SK-N-SH treated with all-trans-retinoic acid at 6 μM for 48 hours (cell line): ENCODE results near the gene CDK5RAP3.

Experiments used
- ARNTL ChIP-seq: fragments of 450-650 bp; formaldehyde crosslinking; IDR thresholded peaks from 2 replicates; pipeline ENCODE4 v1.5.0; 2020; ENCODE audit warnings: low read depth, mild to moderate bottlenecking, moderate library complexity, borderline replicate concordance
- BACH2 ChIP-seq: fragments of 250-450 bp; sonication (Bioruptor Pico); IDR thresholded peaks from 2 replicates; pipeline ENCODE4 v1.9.0; 2021; ENCODE audit warnings: mild to moderate bottlenecking, borderline replicate concordance
- RARB ChIP-seq: fragments of 250-450 bp; sonication (Bioruptor Pico); IDR thresholded peaks from 2 replicates; pipeline ENCODE4 v1.8.0; 2021; ENCODE audit warnings: mild to moderate bottlenecking, moderate library complexity
- TCF4 ChIP-seq: fragments of 250-450 bp; sonication (Bioruptor Pico); IDR thresholded peaks from 2 replicates; pipeline ENCODE4 v1.8.0; 2021; ENCODE audit warnings: mild to moderate bottlenecking, moderate library complexity, borderline replicate concordance
- ZC3H10 ChIP-seq: fragments of 250-450 bp; sonication (Bioruptor Pico); IDR thresholded peaks from 2 replicates; pipeline ENCODE4 v1.5.1; 2021; ENCODE audit warnings: mild to moderate bottlenecking, moderate library complexity
- TF ChIP-seq, protein P1 (sequence below): fragments of 250-450 bp; sonication (Bioruptor Pico); IDR thresholded peaks from 2 replicates; pipeline ENCODE4 v1.5.1; 2020; ENCODE audit warnings: low read depth, mild to moderate bottlenecking, moderate library complexity

DNA sequence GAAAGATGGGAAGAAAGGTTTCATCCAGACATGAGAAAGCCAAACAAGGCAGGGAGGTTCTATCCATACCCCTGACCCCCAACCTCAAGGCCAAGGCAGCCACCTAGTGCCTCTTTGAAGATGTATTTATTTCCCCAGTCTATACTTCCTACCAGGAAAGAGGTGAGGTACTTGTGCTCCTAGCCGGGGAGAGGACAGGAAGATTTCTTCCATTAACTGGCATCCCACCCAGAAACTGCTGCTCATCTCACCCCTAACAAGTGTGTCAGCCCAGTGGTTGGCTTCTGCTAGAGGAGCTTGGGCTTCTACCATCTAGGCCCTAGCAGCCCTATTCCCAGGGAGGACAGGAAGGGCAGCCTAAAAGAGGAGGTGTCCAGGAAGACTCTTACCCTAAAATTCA is 57.8 kb downstream of the CDK5RAP3 start:
- TF ChIP-seq RARB (CRISPR knock-in tag): no peak
- no peak for TF ChIP-seq ZC3H10 (CRISPR knock-in tag)
- TF ChIP-seq TCF4 (CRISPR knock-in tag): no peak
- TF ChIP-seq, protein P1, sequence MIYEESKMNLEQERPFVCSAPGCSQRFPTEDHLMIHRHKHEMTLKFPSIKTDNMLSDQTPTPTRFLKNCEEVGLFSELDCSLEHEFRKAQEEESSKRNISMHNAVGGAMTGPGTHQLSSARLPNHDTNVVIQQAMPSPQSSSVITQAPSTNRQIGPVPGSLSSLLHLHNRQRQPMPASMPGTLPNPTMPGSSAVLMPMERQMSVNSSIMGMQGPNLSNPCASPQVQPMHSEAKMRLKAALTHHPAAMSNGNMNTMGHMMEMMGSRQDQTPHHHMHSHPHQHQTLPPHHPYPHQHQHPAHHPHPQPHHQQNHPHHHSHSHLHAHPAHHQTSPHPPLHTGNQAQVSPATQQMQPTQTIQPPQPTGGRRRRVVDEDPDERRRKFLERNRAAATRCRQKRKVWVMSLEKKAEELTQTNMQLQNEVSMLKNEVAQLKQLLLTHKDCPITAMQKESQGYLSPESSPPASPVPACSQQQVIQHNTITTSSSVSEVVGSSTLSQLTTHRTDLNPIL: no peak
- no peak for TF ChIP-seq ARNTL (CRISPR knock-in tag)
- TF ChIP-seq BACH2 (CRISPR knock-in tag): no peak
